GM12878 (cell line): ENCODE measurements around the gene RASAL2.

Experiments
- CREB1 ChIP-seq: IDR thresholded peaks from 2 replicates; pipeline ENCODE4 v1.6.1; 2012; ENCODE audit warnings: low read depth, mild to moderate bottlenecking, inconsistent platforms
- MEF2B ChIP-seq: fragments of 450-650 bp; IDR thresholded peaks from 2 replicates; pipeline ENCODE4 v1.6.1; 2018; ENCODE audit warnings: mild to moderate bottlenecking, moderate library complexity; ENCODE audit not compliant: partially characterized antibody, poor library complexity, severe bottlenecking
- POLR2A ChIP-seq: IDR thresholded peaks from 2 replicates; pipeline ENCODE4 v1.6.1; 2011; ENCODE audit warnings: low read depth, mild to moderate bottlenecking, low read length
- TF ChIP-seq, protein P1 (sequence below): fragments of 450-650 bp; IDR thresholded peaks from 2 replicates; pipeline ENCODE4 v1.6.1; 2016; ENCODE audit warnings: mild to moderate bottlenecking
- TF ChIP-seq, protein P2 (sequence below): IDR thresholded peaks from 2 replicates; pipeline ENCODE4 v1.6.1; 2011; ENCODE audit warnings: low read depth, low read length, improper control_type of control experiment, borderline replicate concordance
- TF ChIP-seq, protein P3 (sequence below): fragments of 450-650 bp; IDR thresholded peaks from 2 replicates; pipeline ENCODE4 v1.6.1; 2016; ENCODE audit warnings: mild to moderate bottlenecking

- TF ChIP-seq, protein P1, sequence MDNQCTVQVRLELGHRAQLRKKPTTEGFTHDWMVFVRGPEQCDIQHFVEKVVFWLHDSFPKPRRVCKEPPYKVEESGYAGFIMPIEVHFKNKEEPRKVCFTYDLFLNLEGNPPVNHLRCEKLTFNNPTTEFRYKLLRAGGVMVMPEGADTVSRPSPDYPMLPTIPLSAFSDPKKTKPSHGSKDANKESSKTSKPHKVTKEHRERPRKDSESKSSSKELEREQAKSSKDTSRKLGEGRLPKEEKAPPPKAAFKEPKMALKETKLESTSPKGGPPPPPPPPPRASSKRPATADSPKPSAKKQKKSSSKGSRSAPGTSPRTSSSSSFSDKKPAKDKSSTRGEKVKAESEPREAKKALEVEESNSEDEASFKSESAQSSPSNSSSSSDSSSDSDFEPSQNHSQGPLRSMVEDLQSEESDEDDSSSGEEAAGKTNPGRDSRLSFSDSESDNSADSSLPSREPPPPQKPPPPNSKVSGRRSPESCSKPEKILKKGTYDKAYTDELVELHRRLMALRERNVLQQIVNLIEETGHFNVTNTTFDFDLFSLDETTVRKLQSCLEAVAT = no peak
- TF ChIP-seq POLR2A (no peak), CREB1 (no peak), MEF2B (no peak)
- TF ChIP-seq, protein P2, sequence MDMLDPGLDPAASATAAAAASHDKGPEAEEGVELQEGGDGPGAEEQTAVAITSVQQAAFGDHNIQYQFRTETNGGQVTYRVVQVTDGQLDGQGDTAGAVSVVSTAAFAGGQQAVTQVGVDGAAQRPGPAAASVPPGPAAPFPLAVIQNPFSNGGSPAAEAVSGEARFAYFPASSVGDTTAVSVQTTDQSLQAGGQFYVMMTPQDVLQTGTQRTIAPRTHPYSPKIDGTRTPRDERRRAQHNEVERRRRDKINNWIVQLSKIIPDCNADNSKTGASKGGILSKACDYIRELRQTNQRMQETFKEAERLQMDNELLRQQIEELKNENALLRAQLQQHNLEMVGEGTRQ = no peak
- TF ChIP-seq, protein P3, sequence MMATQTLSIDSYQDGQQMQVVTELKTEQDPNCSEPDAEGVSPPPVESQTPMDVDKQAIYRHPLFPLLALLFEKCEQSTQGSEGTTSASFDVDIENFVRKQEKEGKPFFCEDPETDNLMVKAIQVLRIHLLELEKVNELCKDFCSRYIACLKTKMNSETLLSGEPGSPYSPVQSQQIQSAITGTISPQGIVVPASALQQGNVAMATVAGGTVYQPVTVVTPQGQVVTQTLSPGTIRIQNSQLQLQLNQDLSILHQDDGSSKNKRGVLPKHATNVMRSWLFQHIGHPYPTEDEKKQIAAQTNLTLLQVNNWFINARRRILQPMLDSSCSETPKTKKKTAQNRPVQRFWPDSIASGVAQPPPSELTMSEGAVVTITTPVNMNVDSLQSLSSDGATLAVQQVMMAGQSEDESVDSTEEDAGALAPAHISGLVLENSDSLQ = no peak
These were observed 409.0 kb downstream of the RASAL2 start for GRCh38 chr1:178502856-178503255.
